ENCODE data around the gene TIMM50.

GRCh38 chr19:39433480-39434079 is 47.1 kb upstream of the TIMM50 start:
- TF ChIP-seq POLR2AphosphoS5 (IDR thresholded peaks at IDR 0.05; ENCODE audit: low read depth, low read length) (no peak), REST (IDR thresholded peaks at IDR 0.05; ENCODE audit: insufficient read depth in 1 of 2, low read depth in 2 of 2, low read length in 2 of 2) (no peak), SIN3A (IDR thresholded peaks at IDR 0.05; ENCODE audit: borderline replicate concordance, insufficient read depth, low read length) (no peak), TAF1 (IDR thresholded peaks at IDR 0.05; ENCODE audit: borderline replicate concordance, insufficient read depth, low read length) (no peak)
